ENCODE measurements around the gene CKM.

CKM gene

GRCh38 chr19:45348367-45349125, 25.9 kb upstream of the CKM start:
- Histone ChIP-seq H3K4me3 (ENCODE audit: insufficient read length, low read depth) (no peak overlapping the region), H3K27me3 (ENCODE audit: insufficient read depth, insufficient read length) (no peaks in the 10 kb centered on the region), H3K4me1 (ENCODE audit: insufficient read depth, insufficient read length) (peaks cover 9% of the 10 kb centered on the region), H3K9ac (ENCODE audit: insufficient read length, low read depth) (no peak overlapping the region), H3K9me3 (ENCODE audit: insufficient read depth, low read length) (no peaks in the 10 kb centered on the region), H3K36me3 (ENCODE audit: insufficient read depth, insufficient read length, low read length) (peaks cover 43% of the 10 kb centered on the region)
- TF ChIP-seq ZNF274 (IDR thresholded peaks at IDR 0.05; ENCODE audit: low read depth, low read length) (no peak), YY1 (IDR thresholded peaks at IDR 0.05; ENCODE audit: insufficient read depth, insufficient read length) (no peak), SUZ12 (IDR thresholded peaks at IDR 0.05; ENCODE audit: extremely low read depth, insufficient read depth, insufficient read length) (no peak)
- DNase-seq (ENCODE audit: low read depth, low spot score): no peak

DNA sequence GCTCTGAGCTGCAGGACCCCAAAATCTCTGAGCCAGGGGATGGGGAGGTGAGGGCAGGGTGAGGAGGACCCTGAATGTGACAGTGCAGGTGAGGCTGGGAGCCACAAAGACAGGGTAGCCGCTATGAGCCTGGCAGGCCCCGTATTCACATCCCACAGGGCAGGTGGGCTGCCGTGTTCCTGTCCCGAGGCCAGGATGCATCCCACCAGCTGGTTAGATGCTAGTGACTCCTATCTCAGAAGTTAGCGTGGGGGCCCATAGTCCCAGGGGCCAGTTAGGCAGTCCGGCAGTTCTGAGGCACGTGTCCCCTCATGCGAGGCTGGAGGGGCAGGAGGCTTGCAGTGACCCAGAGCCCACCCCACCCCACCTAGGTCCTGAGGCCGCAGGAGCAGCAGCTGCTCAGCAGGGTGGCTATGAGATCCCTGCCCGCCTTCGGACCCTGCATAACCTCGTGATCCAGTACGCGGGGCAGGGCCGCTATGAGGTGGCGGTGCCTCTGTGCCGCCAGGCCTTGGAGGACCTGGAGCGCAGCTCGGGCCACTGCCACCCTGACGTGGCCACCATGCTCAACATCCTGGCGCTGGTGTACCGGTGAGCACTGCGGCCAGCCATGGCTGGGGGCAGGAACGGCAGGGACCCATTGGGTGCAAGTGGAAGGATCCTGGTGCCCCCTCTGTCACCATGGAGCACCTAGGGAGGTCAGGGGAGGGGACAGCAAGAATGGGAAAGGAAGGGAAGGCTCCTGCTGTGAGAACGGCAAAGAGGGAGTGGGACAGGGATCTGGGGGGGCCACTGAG, 25.1 kb upstream of the CKM start:
- TF ChIP-seq SUZ12 (IDR thresholded peaks at IDR 0.05; ENCODE audit: extremely low read depth, insufficient read depth, insufficient read length) (no peak), ZNF274 (IDR thresholded peaks at IDR 0.05; ENCODE audit: low read depth, low read length) (no peak), YY1 (IDR thresholded peaks at IDR 0.05; ENCODE audit: insufficient read depth, insufficient read length) (no peak)
- no peak overlapping the region for H3K9ac ChIP-seq (ENCODE audit: insufficient read length, low read depth)
- no peak overlapping the region for H3K4me3 ChIP-seq (ENCODE audit: insufficient read length, low read depth)

GRCh38 chr19:45346449-45346848, 23.8 kb upstream of the CKM start:
- H3K4me1 ChIP-seq (ENCODE audit: insufficient read depth, insufficient read length): peaks cover 9% of the 10 kb centered on the region
- H3K4me3 ChIP-seq (ENCODE audit: insufficient read length, low read depth): no peak overlapping the region
- no peak overlapping the region for H3K9ac ChIP-seq (ENCODE audit: insufficient read length, low read depth)
- TF ChIP-seq SUZ12 (IDR thresholded peaks at IDR 0.05; ENCODE audit: extremely low read depth, insufficient read depth, insufficient read length) (no peak), ZNF274 (IDR thresholded peaks at IDR 0.05; ENCODE audit: low read depth, low read length) (no peak), YY1 (IDR thresholded peaks at IDR 0.05; ENCODE audit: insufficient read depth, insufficient read length) (no peak)
- H3K27me3 ChIP-seq (ENCODE audit: insufficient read depth, insufficient read length): peaks cover 15% of the 10 kb centered on the region
- H3K9me3 ChIP-seq (ENCODE audit: insufficient read depth, low read length): no peaks in the 10 kb centered on the region
- no peak for DNase-seq (ENCODE audit: low read depth, low spot score)
- H3K36me3 ChIP-seq (ENCODE audit: insufficient read depth, insufficient read length, low read length): peaks cover 22% of the 10 kb centered on the region

More for the DNA sequence above, 25.1 kb upstream of the CKM start:
- no peaks in the 10 kb centered on the region for H3K9me3 ChIP-seq (ENCODE audit: insufficient read depth, low read length)
- H3K27me3 ChIP-seq (ENCODE audit: insufficient read depth, insufficient read length): peaks cover 4% of the 10 kb centered on the region
- DNase-seq (ENCODE audit: low read depth, low spot score): no peak
- H3K36me3 ChIP-seq (ENCODE audit: insufficient read depth, insufficient read length, low read length): peaks cover 35% of the 10 kb centered on the region
- peaks cover 9% of the 10 kb centered on the region for H3K4me1 ChIP-seq (ENCODE audit: insufficient read depth, insufficient read length)

- H3K4me1 ChIP-seq (ENCODE audit: insufficient read depth, insufficient read length): peaks cover 9% of the 10 kb centered on the region
- H3K4me3 ChIP-seq (ENCODE audit: insufficient read length, low read depth): no peak overlapping the region
- no peak for DNase-seq (ENCODE audit: low read depth, low spot score)
- H3K9me3 ChIP-seq (ENCODE audit: insufficient read depth, low read length): no peaks in the 10 kb centered on the region
- peaks cover 24% of the 10 kb centered on the region for H3K27me3 ChIP-seq (ENCODE audit: insufficient read depth, insufficient read length)
- H3K9ac ChIP-seq (ENCODE audit: insufficient read length, low read depth): no peak overlapping the region
- peaks cover 12% of the 10 kb centered on the region for H3K36me3 ChIP-seq (ENCODE audit: insufficient read depth, insufficient read length, low read length)
- TF ChIP-seq YY1 (IDR thresholded peaks at IDR 0.05; ENCODE audit: insufficient read depth, insufficient read length) (no peak), ZNF274 (IDR thresholded peaks at IDR 0.05; ENCODE audit: low read depth, low read length) (no peak), SUZ12 (IDR thresholded peaks at IDR 0.05; ENCODE audit: extremely low read depth, insufficient read depth, insufficient read length) (no peak)
Observed at GRCh38 chr19:45345506-45345860, 22.8 kb upstream of the CKM start.

GRCh38 chr19:45344621-45345505, 22.2 kb upstream of the CKM start:
- Histone ChIP-seq H3K9me3 (ENCODE audit: insufficient read depth, low read length) (no peaks in the 10 kb centered on the region), H3K36me3 (ENCODE audit: insufficient read depth, insufficient read length, low read length) (peaks cover 9% of the 10 kb centered on the region), H3K4me1 (ENCODE audit: insufficient read depth, insufficient read length) (peaks cover 9% of the 10 kb centered on the region), H3K9ac (ENCODE audit: insufficient read length, low read depth) (no peak overlapping the region), H3K27me3 (ENCODE audit: insufficient read depth, insufficient read length) (peaks cover 28% of the 10 kb centered on the region), H3K4me3 (ENCODE audit: insufficient read length, low read depth) (no peak overlapping the region)
- TF ChIP-seq ZNF274 (IDR thresholded peaks at IDR 0.05; ENCODE audit: low read depth, low read length) (no peak), YY1 (IDR thresholded peaks at IDR 0.05; ENCODE audit: insufficient read depth, insufficient read length) (no peak), SUZ12 (IDR thresholded peaks at IDR 0.05; ENCODE audit: extremely low read depth, insufficient read depth, insufficient read length) (no peak)
- no peak for DNase-seq (ENCODE audit: low read depth, low spot score)

GRCh38 chr19:45342911-45343310, 20.2 kb upstream of the CKM start:
- peaks cover 36% of the 10 kb centered on the region for H3K27me3 ChIP-seq (ENCODE audit: insufficient read depth, insufficient read length)
- no peak overlapping the region for H3K4me3 ChIP-seq (ENCODE audit: insufficient read length, low read depth)
- H3K9ac ChIP-seq (ENCODE audit: insufficient read length, low read depth): no peak overlapping the region
- TF ChIP-seq SUZ12 (IDR thresholded peaks at IDR 0.05; ENCODE audit: extremely low read depth, insufficient read depth, insufficient read length): no peak
- TF ChIP-seq ZNF274 (IDR thresholded peaks at IDR 0.05; ENCODE audit: low read depth, low read length): no peak
- TF ChIP-seq YY1 (IDR thresholded peaks at IDR 0.05; ENCODE audit: insufficient read depth, insufficient read length): no peak
- H3K9me3 ChIP-seq (ENCODE audit: insufficient read depth, low read length): no peaks in the 10 kb centered on the region
- peaks cover 4% of the 10 kb centered on the region for H3K4me1 ChIP-seq (ENCODE audit: insufficient read depth, insufficient read length)
- DNase-seq (ENCODE audit: low read depth, low spot score): no peak
- no peaks in the 10 kb centered on the region for H3K36me3 ChIP-seq (ENCODE audit: insufficient read depth, insufficient read length, low read length)
